SHP77 treated with DMSO at 0.1 percent for 48 hours (cell line): ENCODE measurements around the gene LMF2.
A peak's percentile ranks its signal among the peaks of the same experiment; 100 is the strongest.

Source experiments
- DNase-seq: peaks from one replicate; lab custom pipeline; 2025; lab: John Stamatoyannopoulos, UW

Gene LMF2

DNA sequence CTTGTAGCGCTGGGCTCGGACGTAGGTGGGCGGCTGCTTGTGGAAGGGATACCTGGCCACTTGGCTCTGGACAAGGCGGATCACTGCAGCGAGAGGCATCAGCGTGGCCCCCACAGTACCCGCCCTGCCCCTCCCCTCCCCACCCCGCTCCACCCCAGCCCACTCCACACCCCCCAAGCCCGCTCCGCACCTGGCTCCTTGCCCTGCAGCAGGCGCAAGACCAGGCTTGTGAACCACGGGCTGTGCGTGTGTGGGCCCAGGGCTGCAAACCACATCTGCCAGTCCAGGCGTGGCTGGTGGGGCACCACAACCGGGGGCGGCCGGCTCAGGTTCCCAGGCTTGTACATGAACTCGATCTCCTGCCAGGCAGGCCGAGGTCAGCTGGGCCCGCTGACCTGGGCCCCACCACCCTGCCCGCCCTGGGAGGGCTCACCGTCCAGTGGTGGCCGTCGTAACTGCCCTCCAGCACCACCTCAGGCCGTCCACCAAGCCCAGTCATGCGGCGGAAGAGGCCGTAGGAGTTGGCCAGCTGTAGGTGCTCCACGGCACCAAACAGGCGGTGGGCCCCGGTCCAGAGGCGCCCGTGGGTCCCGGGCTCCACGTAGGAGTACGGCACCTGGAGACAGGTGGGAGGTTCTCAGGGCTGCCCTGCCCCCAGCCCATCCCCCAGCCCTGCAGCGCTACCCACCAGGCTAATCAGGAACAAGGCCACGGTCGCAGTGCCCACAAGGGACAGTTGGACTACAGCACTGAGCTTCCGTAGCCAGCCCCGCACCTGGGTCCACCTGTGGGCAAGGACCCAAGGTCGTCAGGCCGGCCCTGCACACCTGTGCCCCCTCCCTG lies 2.9 kb downstream of the LMF2 start:
- no peak for DNase-seq

DNA sequence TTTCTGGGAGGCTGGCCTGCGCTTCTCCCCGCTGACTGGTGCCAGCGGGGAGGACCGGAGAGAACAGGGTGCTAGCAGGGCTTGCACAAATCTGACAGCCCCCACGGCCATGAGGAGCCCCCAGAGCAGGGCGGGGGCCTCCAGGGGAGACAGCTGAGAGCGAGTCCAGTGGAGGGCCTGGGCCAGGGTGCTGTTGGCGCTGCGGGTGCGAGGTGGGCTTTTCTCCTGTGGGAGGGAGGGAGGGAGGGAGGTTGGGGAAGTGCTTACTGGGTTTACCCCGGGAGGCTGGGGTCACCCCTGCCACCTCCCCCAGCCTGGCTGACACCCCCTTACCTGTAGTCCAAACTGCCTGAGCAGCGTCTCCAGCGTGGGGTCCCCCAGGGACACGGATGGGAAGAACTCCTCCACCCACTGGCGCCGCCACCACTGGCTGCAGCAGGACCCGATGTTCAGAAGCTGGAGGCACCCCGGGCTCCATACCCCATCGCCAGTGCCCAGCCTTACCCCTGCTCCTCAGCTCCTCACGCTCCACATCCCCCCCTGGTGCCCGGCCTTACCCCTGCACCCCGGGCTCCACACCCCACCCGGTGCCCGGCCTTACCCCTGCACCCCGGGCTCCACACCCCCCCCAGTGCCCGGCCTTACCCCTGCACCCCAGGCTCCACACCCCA lies 3.9 kb downstream of the LMF2 start:
- DNase-seq, result no peak

DNA sequence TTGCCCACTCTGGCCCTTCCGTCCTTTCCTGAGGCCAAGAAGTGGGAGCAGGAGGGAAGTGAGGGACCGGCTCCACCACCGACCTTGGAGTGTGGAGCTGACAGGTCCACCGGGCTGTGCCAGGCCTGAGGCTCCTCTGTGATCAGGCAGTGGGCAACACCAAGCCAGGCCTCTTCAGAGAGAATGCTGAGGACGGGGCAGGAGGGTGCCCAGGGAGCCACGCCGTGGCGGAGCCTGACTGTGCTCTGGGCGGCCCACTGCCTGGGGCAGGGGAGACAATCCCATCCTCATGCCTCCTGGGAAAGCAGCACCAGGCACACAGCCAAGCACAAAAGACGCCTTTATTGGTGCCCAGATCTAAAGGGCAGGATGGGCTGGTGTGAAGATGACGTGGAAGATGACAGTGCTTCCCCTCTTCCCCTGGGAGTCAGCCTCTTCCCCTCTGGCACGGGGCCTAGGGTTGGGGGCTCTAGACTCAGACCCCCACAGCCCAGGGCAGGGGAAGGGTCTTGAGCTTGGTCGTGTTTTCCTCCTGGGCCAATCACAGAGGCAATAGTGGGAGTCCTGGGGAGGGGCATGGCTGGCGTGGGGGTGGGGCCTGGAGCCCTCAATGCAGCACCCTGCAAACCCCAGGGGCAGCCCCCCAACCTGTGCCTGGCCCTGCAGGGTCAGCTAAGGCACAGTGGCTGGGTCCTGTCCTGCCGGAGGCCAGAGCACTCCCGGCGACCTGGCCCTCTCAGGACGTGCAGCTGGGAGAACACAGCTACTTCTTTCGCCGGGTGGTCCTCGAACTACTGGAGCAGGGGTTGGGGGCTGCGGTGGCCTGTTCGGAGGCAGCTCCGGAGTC lies 4.7 kb downstream of the LMF2 start:
- DNase-seq, result no peak

DNA sequence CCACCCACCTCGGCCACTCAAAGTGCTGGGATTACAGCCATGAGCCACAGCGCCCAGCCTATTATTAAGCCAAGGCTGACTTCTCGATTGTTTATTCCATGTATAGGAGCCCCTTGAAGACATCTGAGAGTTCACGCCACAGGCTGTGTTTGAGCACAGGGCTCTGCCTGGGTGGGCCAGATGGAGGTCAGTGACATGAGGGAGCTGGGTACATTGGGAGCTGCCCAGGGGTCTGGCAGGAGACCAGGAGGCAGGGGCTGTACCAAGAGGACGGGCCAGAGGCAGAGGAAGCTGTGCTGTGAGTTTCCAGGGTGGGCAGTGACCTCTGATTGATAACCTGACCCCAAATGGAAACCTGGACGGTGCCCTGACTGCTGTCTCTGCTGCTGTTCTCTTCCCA lies 5.4 kb downstream of the LMF2 start:
- DNase-seq, result no peak

DNA sequence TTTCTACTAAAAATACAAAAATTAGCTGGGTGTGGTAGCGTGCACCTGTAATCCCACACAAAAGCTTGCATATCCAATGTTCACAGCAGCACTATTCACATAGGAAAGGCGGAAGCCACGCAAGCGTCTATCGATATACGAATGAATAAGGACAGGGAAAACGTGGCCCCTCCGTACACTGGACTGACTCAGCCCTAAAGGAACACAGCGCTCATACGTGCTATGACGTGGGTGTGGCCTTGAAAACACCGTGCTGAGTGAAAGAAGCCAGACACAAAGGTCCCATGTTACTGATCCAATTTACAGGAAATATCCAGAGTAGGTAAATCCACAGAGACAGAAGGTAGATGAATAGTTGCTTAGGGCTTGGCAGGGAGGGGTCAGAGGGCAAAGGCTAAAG lies 7.0 kb downstream of the LMF2 start:
- DNase-seq, result no peak

DNA sequence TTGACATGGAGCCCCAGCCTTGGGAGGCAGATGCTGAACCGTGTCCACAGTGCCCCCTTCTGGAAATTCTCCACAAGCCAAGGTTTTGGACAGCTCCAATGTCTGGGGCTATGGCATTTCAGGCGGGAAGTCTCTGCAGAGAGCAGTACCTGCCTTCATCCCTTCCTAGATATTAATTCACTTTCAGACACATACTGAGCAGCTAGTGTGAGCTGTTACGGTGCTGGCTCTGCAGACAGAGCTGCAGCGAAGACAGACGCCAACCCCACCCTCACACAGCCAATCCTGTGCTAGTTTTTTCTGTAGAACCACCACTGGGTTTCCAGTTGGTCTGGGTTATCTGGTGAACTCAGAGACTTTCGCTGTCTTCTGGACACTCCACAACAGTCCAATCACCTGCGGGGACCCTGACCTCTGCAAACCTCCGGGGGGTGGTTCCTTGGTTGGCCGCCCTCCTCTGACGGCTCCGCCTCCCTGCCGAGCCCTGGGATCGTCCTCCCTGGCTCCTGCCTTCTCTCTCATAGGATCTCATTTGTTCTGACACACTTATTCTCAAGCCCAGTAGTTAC lies 9.1 kb downstream of the LMF2 start:
- DNase-seq, result peak; percentile 68

DNA sequence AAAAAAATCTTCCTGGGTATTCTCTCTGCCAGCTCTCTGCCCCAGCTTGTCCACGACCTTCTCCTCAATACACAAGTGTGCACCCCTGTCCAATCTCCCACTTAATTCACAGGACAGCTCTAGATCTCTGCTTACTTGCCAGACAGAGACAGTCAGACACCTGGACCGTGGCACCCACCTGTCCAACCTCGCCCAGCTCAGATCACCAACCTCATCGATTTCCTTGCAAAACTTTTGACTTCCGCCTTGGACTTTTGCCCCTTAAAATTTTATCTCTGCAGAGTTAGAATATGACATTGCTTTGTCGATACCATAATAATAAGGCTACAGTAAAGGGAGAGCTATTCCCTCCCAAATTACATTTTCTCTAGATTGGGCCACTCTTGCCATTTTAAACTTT lies 10.4 kb downstream of the LMF2 start:
- no peak for DNase-seq

DNA sequence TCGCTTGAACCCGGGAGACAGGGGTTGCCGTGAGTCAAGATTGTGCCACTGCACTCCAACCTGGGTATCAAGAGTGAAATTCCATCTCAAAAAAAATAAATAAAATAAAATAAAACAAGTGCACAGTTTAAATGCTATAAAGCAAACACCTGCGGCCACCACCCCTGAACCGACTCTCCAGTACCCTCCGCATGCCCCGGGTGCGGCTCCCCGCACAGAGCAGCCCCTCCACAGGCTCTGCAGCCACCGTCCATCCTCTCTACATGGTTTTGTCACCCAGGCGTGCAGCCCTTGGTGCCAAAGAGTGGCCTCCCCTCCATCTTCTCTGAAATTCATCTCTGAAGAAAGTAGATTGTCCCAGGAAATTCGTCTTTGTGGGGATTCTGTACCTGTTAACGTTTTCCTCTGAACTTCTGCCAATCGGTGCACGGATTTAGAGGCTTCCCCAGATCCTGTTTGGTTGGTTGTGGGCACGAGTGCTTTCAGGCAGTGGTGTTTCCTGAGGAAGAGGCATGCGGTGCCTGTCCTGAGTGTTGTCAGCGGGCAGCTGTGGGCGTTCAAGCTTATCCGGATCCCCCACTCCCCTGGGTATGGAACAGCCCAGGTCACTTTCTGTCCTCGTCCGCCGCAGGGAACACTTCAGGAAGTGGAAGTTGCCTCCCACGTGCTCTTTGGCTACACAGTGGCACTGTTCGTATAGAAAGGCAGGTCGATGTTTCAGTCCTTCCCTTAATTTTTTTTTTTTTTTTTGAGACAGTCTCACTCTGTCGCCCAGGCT lies 16.8 kb downstream of the LMF2 start:
- no peak for DNase-seq

DNA sequence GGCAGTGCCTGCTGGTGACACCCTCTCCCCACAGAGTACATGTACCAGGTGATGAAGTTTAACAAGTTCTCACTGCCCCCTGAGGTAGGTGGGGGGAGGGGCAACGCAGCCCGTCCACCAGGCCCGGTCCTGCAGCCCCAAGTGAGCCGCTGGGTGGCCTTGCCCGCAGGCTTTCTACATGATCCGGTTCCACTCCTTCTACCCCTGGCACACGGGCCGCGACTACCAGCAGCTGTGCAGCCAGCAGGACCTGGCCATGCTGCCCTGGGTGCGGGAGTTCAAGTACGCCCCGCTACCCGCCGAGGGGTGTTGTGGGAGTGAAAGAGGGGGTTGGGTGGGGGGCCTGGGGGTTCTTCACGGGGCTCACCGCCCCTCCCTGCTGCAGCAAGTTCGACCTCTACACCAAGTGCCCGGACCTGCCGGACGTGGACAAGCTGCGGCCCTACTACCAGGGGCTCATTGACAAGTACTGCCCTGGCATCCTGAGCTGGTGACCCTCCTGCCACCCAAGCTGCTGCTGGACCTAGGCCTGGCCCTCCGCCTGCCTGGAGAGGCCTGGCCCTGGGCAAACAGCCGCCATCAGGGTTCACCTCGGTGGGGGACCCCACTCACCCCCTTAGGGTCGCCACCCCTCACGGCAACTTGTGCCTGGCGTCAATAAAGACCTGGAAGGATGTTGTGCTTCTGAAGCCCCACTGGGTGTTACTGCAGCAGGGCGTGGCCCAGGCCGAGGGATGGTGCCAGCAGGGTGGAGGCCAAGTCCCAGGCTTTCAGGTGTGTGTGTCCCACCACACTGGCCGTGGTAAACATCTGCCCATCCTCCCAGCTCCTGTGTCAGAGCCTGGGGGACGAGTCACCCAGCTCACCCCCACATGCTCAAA lies 17.9 kb downstream of the LMF2 start:
- no peak for DNase-seq

DNA sequence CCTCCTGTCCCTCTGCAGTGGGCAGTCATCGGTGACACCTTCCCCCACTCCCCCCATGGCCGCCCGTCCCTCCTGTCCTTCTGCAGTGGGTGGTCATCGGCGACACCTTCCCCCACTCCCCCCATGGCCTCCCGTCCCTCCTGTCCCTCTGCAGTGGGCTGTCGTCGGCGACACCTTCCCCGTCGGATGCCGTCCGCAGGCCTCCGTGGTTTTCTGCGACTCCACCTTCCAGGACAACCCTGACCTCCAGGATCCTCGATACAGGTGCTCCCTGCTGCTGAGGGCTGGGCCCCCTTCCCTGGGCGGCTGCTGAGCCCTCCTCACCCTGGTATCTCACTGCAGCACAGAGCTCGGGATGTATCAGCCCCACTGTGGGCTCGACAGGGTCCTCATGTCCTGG lies 18.6 kb downstream of the LMF2 start:
- DNase-seq, result no peak

DNA sequence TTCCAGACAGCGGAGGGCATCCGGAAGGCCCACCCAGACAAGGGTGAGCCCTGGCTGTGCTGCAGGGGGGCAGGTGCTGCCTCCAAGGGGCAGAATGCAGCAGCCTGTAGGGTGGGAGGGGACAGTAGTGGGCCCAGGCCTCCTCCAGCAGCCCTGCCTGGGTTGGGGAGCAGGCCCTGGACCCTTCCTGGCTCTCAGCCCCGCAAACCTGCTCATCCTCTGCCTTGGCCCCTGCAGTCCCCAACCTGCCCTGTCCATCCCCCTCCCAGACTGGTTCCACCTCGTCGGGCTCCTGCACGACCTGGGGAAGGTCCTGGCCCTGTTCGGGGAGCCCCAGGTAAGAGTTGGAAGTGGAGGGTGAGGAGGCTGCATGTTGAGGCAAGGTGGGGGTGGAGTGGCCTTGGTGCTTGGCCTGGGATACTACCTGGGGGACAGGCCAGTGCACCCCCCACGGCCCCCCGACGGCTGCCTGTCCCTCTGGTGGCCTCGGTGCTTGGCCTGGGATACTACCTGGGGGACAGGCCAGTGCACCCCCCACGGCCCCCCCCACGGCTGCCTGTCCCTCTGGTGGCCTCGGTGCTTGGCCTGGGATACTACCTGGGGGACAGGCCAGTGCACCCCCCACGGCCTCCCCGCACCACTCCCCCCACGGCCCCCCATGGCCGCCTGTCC lies 19.4 kb downstream of the LMF2 start:
- DNase-seq, result no peak

DNA sequence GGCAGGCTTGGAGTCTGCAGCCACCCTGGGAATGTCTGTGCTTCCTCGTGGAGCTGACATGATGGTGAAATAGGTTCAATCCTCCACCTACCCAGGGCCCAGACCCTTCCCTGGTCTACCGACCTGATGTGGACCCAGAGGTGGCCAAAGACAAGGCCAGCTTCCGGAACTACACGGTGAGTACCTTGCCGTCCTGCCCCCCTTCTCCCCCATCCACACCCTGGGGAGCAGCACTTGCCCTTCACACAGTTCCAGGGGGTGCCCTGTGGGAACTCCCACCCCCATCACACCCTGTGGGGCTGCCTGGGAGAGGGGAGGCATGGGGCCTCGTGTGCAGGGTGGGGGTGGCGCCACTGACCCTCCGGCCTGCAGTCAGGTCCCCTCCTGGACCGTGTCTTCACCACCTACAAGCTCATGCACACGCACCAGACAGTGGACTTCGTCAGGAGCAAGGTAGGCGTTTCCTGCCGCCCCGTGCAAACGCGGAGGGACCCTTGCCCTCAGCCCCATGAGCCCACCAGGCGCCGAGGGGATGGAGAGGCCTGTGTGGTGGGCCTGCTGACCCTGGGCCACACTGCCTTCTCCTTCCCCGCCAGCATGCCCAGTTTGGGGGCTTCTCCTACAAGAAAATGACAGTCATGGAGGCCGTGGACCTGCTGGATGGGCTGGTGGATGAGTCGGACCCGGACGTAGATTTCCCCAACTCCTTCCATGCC lies 20.1 kb downstream of the LMF2 start:
- no peak for DNase-seq

DNA sequence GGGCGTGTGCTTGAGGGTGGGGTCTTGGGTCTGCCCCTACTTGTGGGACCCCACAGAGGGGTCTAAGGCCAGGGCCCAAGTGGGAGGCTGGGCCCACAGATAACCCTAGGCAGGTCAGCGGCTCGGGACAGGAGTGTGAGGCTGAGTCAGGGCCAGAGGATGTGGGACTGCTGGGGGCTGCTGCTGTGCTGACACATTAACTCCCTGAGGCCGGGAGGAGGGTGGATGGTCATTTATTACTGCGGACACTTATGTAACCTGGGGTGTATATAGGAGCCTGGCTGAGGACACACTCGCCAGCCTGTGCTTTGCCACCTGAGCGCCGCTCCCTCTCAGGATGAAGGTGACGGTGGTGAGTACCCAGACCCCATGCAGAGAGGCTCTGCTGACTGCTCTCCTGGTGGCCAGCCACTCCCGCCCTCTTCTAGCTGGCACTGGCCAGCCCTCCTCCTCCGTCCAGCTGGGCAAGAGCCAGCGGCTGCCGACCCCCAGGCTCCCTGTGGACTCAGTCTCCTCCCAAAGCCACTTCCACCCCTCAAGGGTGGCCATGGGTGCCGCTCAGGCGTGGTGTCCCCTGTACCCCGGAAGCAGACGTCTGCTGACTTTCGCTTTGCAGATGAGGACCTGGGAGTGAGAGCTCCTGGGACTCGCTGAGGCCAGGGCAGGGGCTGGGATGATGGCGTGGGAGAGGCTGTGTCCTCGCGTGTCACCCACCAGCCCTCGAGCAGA lies 20.8 kb downstream of the LMF2 start, which contains the start of gene MIOX:
Gene MIOX, plus strand, starts transcription at position 299 of the 729 bp plus-strand sequence. Its CDS starts 39 bp downstream, at position 338.
- DNase-seq, result no peak

DNA sequence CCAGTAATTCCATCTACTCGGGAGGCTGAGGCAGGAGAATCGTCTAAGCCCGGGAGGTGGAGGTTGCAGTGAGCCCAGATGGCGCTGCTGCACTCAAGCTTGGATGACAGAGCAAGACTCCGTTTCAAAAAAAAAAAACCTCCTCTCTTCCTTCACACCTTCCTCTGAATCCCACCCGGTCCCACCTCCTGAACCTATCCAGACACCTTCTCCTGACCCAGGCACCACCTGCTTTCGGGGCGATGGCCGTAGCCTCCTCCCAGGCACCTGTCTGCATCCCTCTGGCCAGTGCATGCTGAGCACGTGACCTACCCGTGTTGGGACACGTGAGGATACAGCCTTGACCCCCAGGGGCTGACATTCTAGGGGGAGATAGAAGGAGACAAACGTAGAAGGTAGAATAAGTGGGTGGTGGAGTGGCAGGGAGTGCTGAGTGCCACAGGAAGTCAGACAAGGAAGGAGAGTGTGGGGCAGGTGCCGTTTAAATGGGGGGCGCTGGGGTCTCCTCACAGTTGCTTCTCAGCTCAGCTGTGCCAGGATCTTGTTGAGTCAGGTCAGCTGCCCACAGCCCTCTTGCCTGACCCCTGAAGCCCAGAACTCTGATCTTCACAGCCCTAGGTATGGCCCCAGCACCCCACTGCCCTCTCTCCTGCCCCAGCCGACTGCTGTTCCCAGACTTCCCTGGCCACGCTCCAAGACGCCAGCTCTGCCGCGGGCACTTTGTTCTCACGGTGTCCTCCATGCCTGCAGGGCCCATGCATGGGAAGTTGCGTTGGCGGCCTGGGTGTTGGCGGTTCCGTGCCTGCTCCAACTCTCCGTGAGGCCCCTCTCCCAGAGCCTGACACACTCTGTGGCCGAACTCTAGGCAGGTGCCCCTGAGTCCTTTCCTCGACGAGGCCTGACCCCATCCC lies 22.0 kb downstream of the LMF2 start:
- no peak for DNase-seq

DNA sequence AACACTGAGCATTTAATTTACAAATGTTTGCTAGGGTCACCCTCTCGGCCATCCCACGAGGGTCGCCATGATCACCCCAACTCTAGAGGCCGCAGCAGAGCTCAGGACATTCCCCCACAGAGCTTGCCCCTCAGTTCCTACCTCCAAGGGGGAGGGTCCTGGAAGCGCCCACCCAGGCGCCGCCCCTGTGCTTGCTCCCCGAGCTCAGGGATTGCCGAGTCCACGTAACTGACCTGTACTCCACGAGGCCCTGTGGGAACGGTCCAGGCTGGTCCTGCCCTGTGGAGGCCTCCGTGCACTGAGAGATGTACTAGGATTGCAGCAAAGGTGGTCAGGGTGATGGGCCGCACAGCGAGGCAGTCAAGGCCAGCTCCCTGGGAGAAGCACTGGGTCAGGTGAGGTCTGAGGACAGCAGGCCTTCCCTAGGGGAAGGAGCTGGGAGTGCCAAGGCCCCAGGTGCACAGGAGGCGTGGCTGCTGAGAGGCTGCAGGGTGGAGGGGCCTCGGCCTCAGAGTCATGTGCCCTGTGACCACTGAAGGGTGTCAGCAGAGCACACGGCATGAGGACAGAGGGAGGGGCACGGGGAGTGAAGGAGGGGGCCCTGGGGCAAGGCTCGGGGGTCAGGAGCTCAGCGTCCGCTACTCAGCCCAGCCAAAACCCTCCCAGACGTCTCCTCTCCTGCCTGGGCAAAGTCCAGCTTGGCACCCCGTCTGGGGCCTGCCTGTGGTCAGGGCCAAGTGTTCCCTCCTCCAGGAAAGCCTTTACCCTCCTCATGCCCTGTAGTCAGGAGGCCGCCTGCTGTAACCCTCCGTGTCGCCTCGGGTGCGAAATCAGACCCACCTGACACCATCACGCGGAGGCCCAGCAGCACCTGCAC lies 23.3 kb downstream of the LMF2 start:
- no peak for DNase-seq

DNA sequence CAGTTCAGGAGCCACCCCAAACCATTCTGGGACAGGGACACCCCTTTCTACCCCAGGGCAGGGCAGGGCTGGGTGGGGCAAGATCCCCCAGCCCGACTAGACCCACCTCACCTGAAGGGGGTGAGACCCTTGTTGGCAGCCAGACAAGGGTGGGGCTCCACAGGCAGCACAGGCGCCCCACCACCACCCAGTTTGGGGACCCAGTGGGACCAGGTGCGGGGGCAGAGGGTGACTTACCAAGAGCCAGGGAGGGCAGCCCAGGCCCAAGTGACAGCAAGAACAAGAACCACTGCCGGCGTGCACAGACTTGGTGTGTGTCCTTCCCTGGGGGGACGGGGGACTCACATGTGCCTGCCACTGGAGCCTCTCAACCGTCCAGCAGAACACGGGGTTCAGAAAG lies 23.9 kb downstream of the LMF2 start:
- no peak for DNase-seq
